Loucy (cell line): ENCODE results near the gene STAT5A.

Experiments
- H2AFZ ChIP-seq: fragments of 200-600 bp; sonication (generic); 2 replicates; pipeline ENCODE4 v1.6.0; 2016; ENCODE audit warnings: antibody characterized with exemption, mild to moderate bottlenecking, low read length, moderate library complexity
- H3F3A ChIP-seq: fragments of 200-600 bp; 2 replicates; pipeline ENCODE4 v1.6.0; 2016; ENCODE audit warnings: antibody characterized with exemption, low read depth, mild to moderate bottlenecking
- H3K27me3 ChIP-seq: fragments of 200-600 bp; sonication (generic); 2 replicates; pipeline ENCODE4 v1.6.1; 2014; ENCODE audit warnings: low read length, mild to moderate bottlenecking; ENCODE audit not compliant: insufficient read depth, poor library complexity, severe bottlenecking
- H3K36me3 ChIP-seq: fragments of 200-600 bp; sonication (generic); 2 replicates; pipeline ENCODE4 v1.6.1; 2016; ENCODE audit warnings: low read length; ENCODE audit not compliant: insufficient read depth
- H3K4me1 ChIP-seq: fragments of 200-600 bp; sonication (generic); 2 replicates; pipeline ENCODE4 v1.5.1; 2014; ENCODE audit warnings: low read length, mild to moderate bottlenecking; ENCODE audit not compliant: insufficient read depth, poor library complexity, severe bottlenecking
- H3K4me2 ChIP-seq: fragments of 200-600 bp; sonication (generic); 2 replicates; pipeline ENCODE4 v1.6.0; 2014; ENCODE audit warnings: antibody characterized with exemption, low read length, low read depth, mild to moderate bottlenecking; ENCODE audit not compliant: poor library complexity, severe bottlenecking
- H3K4me3 ChIP-seq: fragments of 200-600 bp; sonication (generic); 2 replicates; pipeline ENCODE4 v1.5.1; 2014; ENCODE audit warnings: low read length, mild to moderate bottlenecking, mixed read lengths; ENCODE audit not compliant: poor library complexity, severe bottlenecking
- H3K79me2 ChIP-seq: fragments of 200-600 bp; sonication (generic); 2 replicates; pipeline ENCODE4 v1.6.1; 2014; ENCODE audit warnings: low read length; ENCODE audit not compliant: insufficient read depth
- H3K9ac ChIP-seq: fragments of 200-600 bp; sonication (generic); 2 replicates; pipeline ENCODE4 v1.6.0; 2014; ENCODE audit warnings: mild to moderate bottlenecking, low read depth, low read length, moderate library complexity; ENCODE audit not compliant: poor library complexity, severe bottlenecking
- H3K9me2 ChIP-seq: fragments of 200-600 bp; sonication (generic); replicated peaks from 2 replicates; pipeline ENCODE4 v1.6.1; 2016; ENCODE audit warnings: low read depth, low read length, mixed read lengths
- H3K9me3 ChIP-seq: fragments of 200-600 bp; sonication (generic); 2 replicates; pipeline ENCODE4 v1.6.1; 2014; ENCODE audit warnings: mild to moderate bottlenecking, antibody characterized with exemption, low read length, low read depth; ENCODE audit not compliant: insufficient read depth
- H4K20me1 ChIP-seq: fragments of 200-600 bp; sonication (generic); 2 replicates; pipeline ENCODE4 v1.6.0; 2014; ENCODE audit warnings: antibody characterized with exemption, low read length, mild to moderate bottlenecking; ENCODE audit not compliant: insufficient read depth, poor library complexity, severe bottlenecking
- EZH2phosphoT487 ChIP-seq: fragments of 200-600 bp; IDR thresholded peaks from 2 replicates; pipeline ENCODE4 v1.6.1; 2018; ENCODE audit warnings: antibody characterized with exemption, mild to moderate bottlenecking, moderate library complexity, borderline replicate concordance
- TF ChIP-seq, protein P1 (sequence below): fragments of 200-600 bp; sonication (generic); conservative IDR thresholded peaks from 2 replicates; pipeline ENCODE4 v1.5.1; 2014; ENCODE audit warnings: mild to moderate bottlenecking, antibody characterized with exemption, low read length

Gene STAT5A

DNA sequence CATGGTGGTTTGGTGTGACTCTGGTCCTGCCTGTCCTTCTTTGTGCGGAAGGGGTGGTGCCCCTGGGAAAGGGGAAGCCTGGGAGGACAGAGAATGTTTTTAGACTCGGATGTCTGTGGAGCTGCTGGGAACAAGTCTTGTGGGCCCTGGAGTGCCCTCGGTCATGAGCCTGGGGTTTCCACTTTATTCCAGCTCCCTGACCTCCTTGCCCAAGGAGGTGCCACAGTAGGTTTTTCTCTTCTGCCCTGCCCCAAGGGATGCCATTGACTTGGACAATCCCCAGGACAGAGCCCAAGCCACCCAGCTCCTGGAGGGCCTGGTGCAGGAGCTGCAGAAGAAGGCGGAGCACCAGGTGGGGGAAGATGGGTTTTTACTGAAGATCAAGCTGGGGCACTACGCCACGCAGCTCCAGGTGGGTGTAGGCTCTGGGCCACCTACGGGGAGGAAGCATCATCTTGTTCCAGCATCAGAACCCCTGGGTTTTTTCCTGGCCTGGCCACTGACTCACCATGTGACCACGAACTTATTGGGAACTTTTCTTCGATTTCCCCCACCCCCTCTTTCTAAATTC, 1.4 kb downstream of the STAT5A start:
- TF ChIP-seq, protein P1, sequence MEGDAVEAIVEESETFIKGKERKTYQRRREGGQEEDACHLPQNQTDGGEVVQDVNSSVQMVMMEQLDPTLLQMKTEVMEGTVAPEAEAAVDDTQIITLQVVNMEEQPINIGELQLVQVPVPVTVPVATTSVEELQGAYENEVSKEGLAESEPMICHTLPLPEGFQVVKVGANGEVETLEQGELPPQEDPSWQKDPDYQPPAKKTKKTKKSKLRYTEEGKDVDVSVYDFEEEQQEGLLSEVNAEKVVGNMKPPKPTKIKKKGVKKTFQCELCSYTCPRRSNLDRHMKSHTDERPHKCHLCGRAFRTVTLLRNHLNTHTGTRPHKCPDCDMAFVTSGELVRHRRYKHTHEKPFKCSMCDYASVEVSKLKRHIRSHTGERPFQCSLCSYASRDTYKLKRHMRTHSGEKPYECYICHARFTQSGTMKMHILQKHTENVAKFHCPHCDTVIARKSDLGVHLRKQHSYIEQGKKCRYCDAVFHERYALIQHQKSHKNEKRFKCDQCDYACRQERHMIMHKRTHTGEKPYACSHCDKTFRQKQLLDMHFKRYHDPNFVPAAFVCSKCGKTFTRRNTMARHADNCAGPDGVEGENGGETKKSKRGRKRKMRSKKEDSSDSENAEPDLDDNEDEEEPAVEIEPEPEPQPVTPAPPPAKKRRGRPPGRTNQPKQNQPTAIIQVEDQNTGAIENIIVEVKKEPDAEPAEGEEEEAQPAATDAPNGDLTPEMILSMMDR, result no peak
- TF ChIP-seq EZH2phosphoT487, result no peak
- no peaks in the 10 kb centered on the region for H3K9me2 ChIP-seq
- peak overlapping the region; percentile 98 for H3K4me2 ChIP-seq
- H3K4me1 ChIP-seq, result peaks cover 57% of the 10 kb centered on the region
- H3K9me3 ChIP-seq, result no peaks in the 10 kb centered on the region
- peak overlapping the region; percentile 98 for H3K9ac ChIP-seq
- H4K20me1 ChIP-seq, result peaks cover 57% of the 10 kb centered on the region
- H3K79me2 ChIP-seq, result peaks cover 98% of the 10 kb centered on the region
- H3K27me3 ChIP-seq, result no peaks in the 10 kb centered on the region
- no peaks in the 10 kb centered on the region for H3F3A ChIP-seq
- peaks cover 30% of the 10 kb centered on the region for H3K36me3 ChIP-seq
- H2AFZ ChIP-seq, result no peak overlapping the region
- H3K4me3 ChIP-seq, result peak overlapping the region; percentile 91

DNA sequence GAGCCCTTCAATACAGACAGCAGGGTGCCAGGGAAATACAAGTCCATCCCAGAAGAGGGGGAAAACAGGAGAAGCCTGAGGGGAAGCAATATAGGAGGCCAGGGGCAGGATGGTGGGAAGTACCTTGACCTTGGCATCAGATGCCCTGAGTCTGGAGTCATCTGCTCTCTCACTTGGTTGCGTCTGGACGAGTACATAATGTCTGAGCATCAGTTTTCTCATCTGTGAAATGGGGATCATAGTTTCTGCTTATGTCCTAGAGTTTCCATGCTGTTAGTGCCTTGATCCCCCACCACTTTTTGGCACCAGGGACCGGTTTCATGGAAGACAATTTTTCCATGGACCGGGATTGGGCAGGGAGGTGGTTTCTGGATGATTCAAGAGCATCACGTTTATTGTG, 2.3 kb downstream of the STAT5A start:
- H4K20me1 ChIP-seq, result peaks cover 66% of the 10 kb centered on the region
- H3K79me2 ChIP-seq, result peaks cover 100% of the 10 kb centered on the region
- H3F3A ChIP-seq, result no peaks in the 10 kb centered on the region
- peak overlapping the region; percentile 98 for H3K9ac ChIP-seq
- H3K27me3 ChIP-seq, result no peaks in the 10 kb centered on the region
- no peak overlapping the region for H2AFZ ChIP-seq
- H3K4me2 ChIP-seq, result peak overlapping the region; percentile 98
- no peaks in the 10 kb centered on the region for H3K9me3 ChIP-seq
- peaks cover 39% of the 10 kb centered on the region for H3K36me3 ChIP-seq
- H3K4me1 ChIP-seq, result peaks cover 62% of the 10 kb centered on the region
- peak overlapping the region; percentile 91 for H3K4me3 ChIP-seq
- TF ChIP-seq, protein P1, result no peak
- no peak for TF ChIP-seq EZH2phosphoT487
- no peaks in the 10 kb centered on the region for H3K9me2 ChIP-seq

DNA sequence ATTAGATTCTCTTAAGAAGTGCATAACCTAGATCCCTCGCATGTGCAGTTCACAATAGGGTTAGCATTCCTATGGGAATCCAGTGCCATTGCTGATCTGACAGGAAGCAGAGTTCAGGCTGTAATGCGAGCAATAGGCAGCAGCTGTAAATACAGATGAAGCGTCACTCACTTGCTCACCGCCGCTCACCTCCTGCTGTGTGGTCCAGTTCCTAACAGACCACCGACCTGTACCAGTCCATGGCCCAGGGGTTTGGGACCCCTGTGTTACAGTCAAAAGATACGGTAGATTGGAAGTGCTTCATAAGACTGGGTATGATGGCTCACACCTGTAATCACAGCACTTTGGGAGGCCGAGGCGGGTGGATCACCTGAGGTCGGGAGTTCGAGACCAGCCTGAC, 2.8 kb downstream of the STAT5A start:
- Histone ChIP-seq H4K20me1 (peaks cover 71% of the 10 kb centered on the region), H3K4me3 (peak overlapping the region; percentile 91), H3K9me2 (no peaks in the 10 kb centered on the region), H3K9ac (peak overlapping the region; percentile 98), H3K4me1 (peaks cover 65% of the 10 kb centered on the region), H3K9me3 (no peaks in the 10 kb centered on the region), H3K27me3 (no peaks in the 10 kb centered on the region), H3F3A (no peaks in the 10 kb centered on the region), H2AFZ (no peak overlapping the region), H3K36me3 (peaks cover 44% of the 10 kb centered on the region), H3K79me2 (peaks cover 100% of the 10 kb centered on the region), H3K4me2 (peak overlapping the region; percentile 98)
- TF ChIP-seq, protein P1, result no peak
- no peak for TF ChIP-seq EZH2phosphoT487
